ENCODE data around the gene MAGED2.

DNA sequence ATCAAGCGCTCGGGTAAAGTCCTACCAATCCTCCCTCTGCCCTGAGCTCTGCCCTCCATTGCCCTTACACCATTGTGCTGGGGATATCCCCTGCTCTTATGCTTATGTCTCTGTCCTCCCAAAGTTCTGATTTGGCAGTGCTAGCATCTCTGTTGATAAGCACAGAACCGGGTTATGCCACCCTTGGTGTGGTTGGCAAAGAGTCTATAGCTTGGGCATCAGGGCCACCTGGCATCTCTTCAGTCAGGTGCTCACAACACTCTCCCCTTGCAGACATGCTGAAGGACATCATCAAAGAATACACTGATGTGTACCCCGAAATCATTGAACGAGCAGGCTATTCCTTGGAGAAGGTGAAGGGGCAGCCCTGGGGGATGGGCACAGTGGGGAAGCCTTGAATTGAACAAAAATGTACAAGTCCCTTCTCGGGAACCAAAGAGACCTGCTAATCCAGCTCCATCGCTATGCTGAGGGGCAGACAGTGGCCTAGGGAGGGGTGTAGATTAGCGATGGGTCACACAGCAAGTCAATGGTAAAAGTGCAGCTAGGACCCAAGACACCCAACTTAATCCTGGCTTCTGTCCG is 3.8 kb downstream of the MAGED2 start:
- TF ChIP-seq FOXP2 (optimal IDR thresholded peaks at IDR 0.05; ENCODE audit: control extremely low read depth, extremely low read length, insufficient read depth) (no peak), POLR2AphosphoS5 (IDR thresholded peaks at IDR 0.05; ENCODE audit: borderline replicate concordance, low read depth, low read length) (no peak)
